HEK293 (cell line): Measurements from ENCODE around the gene ARSB.

Source experiments
- BCL11A ChIP-seq: fragments of 450-650 bp; formaldehyde crosslinking; IDR thresholded peaks from 2 replicates; pipeline ENCODE4 v1.5.1; 2016; ENCODE audit warnings: low read depth, missing biosample characterization, missing genetic modification characterization
- BCL6B ChIP-seq: fragments of 450-650 bp; formaldehyde crosslinking; IDR thresholded peaks from 2 replicates; pipeline ENCODE4 v1.5.1; 2017; ENCODE audit warnings: missing biosample characterization, missing genetic modification characterization
- ELK4 ChIP-seq: IDR thresholded peaks from 2 replicates; pipeline ENCODE4 v1.6.1; 2011; ENCODE audit warnings: mild to moderate bottlenecking, low read depth, low read length, borderline replicate concordance
- GLI4 ChIP-seq: fragments of 450-650 bp; formaldehyde crosslinking; IDR thresholded peaks from 2 replicates; pipeline ENCODE4 v1.5.1; 2016; ENCODE audit warnings: missing biosample characterization, missing genetic modification characterization
- GLIS1 ChIP-seq: fragments of 450-650 bp; formaldehyde crosslinking; IDR thresholded peaks from 2 replicates; pipeline ENCODE4 v1.5.1; 2016; ENCODE audit warnings: missing biosample characterization, missing genetic modification characterization
- HOXA7 ChIP-seq: sonication (generic); formaldehyde crosslinking; IDR thresholded peaks from 2 replicates; pipeline ENCODE4 v1.8.1; 2022; ENCODE audit warnings: missing genetic modification reagents, borderline replicate concordance
- IKZF3 ChIP-seq: fragments of 450-650 bp; IDR thresholded peaks from 2 replicates; pipeline ENCODE4 v1.5.0; 2018; ENCODE audit warnings: missing biosample characterization, mild to moderate bottlenecking, missing genetic modification characterization, moderate library complexity
- KLF7 ChIP-seq: fragments of 450-650 bp; formaldehyde crosslinking; IDR thresholded peaks from 2 replicates; pipeline ENCODE4 v1.5.1; 2016; ENCODE audit warnings: missing biosample characterization, missing genetic modification characterization, borderline replicate concordance
- SALL2 ChIP-seq: fragments of 450-650 bp; formaldehyde crosslinking; IDR thresholded peaks from 2 replicates; pipeline ENCODE4 v1.5.0; 2017; ENCODE audit warnings: missing biosample characterization, mild to moderate bottlenecking, missing genetic modification characterization, borderline replicate concordance
- WT1 ChIP-seq: fragments of 450-650 bp; formaldehyde crosslinking; IDR thresholded peaks from 2 replicates; pipeline ENCODE4 v1.5.1; 2016; ENCODE audit warnings: missing biosample characterization, missing genetic modification characterization
- ZFP41 ChIP-seq: fragments of 450-650 bp; formaldehyde crosslinking; IDR thresholded peaks from 2 replicates; pipeline ENCODE4 v1.5.1; 2016; ENCODE audit warnings: missing biosample characterization, missing genetic modification characterization, borderline replicate concordance
- ZFP69B ChIP-seq: fragments of 450-650 bp; formaldehyde crosslinking; IDR thresholded peaks from 2 replicates; pipeline ENCODE4 v1.5.1; 2016; ENCODE audit warnings: missing biosample characterization, missing genetic modification characterization
- ZNF114 ChIP-seq: fragments of 450-650 bp; formaldehyde crosslinking; IDR thresholded peaks from 2 replicates; pipeline ENCODE4 v1.5.0; 2017; ENCODE audit warnings: missing biosample characterization, missing genetic modification characterization
- ZNF121 ChIP-seq: fragments of 450-650 bp; formaldehyde crosslinking; IDR thresholded peaks from 2 replicates; pipeline ENCODE4 v1.5.1; 2016; ENCODE audit warnings: missing biosample characterization, missing genetic modification characterization
- ZNF211 ChIP-seq: fragments of 450-650 bp; formaldehyde crosslinking; IDR thresholded peaks from 2 replicates; pipeline ENCODE4 v1.5.1; 2016; ENCODE audit warnings: low read depth, missing biosample characterization, missing genetic modification characterization
- ZNF266 ChIP-seq: fragments of 450-650 bp; formaldehyde crosslinking; IDR thresholded peaks from 2 replicates; pipeline ENCODE4 v1.5.1; 2016; ENCODE audit warnings: missing biosample characterization, missing genetic modification characterization, low read depth
- ZNF335 ChIP-seq: fragments of 450-650 bp; formaldehyde crosslinking; conservative IDR thresholded peaks from 2 replicates; pipeline ENCODE4 v1.5.1; 2016; ENCODE audit warnings: missing biosample characterization, missing genetic modification characterization
- ZNF350 ChIP-seq: fragments of 450-650 bp; formaldehyde crosslinking; IDR thresholded peaks from 2 replicates; pipeline ENCODE4 v1.5.0; 2017; ENCODE audit warnings: missing biosample characterization, mild to moderate bottlenecking, missing genetic modification characterization
- ZNF791 ChIP-seq: fragments of 450-650 bp; formaldehyde crosslinking; IDR thresholded peaks from 2 replicates; pipeline ENCODE4 v1.5.1; 2016; ENCODE audit warnings: missing biosample characterization, missing genetic modification characterization
- ZSCAN23 ChIP-seq: fragments of 450-650 bp; formaldehyde crosslinking; IDR thresholded peaks from 2 replicates; pipeline ENCODE4 v1.5.1; 2016; ENCODE audit warnings: missing biosample characterization, missing genetic modification characterization
- ZXDB ChIP-seq: fragments of 450-650 bp; formaldehyde crosslinking; IDR thresholded peaks from 2 replicates; pipeline ENCODE4 v1.5.1; 2016; ENCODE audit warnings: missing biosample characterization, missing genetic modification characterization
- TF ChIP-seq, protein P1 (sequence below): fragments of 450-650 bp; formaldehyde crosslinking; IDR thresholded peaks from 2 replicates; pipeline ENCODE4 v1.5.1; 2016; ENCODE audit warnings: missing biosample characterization, missing genetic modification characterization
- TF ChIP-seq, protein P2 (sequence below): fragments of 450-650 bp; IDR thresholded peaks from 2 replicates; pipeline ENCODE4 v1.5.1; 2018; ENCODE audit warnings: missing biosample characterization, missing genetic modification characterization
- TF ChIP-seq, protein P3 (sequence below): fragments of 450-650 bp; IDR thresholded peaks from 2 replicates; pipeline ENCODE4 v1.5.1; 2018; ENCODE audit warnings: missing biosample characterization, mild to moderate bottlenecking, missing genetic modification characterization

ARSB gene

GRCh38 chr5:78738104-78738503 lies 247.0 kb downstream of the ARSB start (continued):
- TF ChIP-seq ELK4 (no peak), ZXDB (tag by site-specific recombination) (peak; percentile 78), BCL6B (tag by site-specific recombination) (no peak), ZNF121 (tag by site-specific recombination) (peak; percentile 33; the same call in 1 of the 2 replicates), ZFP41 (tag by site-specific recombination) (no peak), HOXA7 (CRISPR knock-in tag) (no peak), ZNF335 (no peak), KLF7 (tag by site-specific recombination) (0 out of 2 replicates have a peak, but pooled peaks have one; percentile 21), IKZF3 (no peak), ZNF350 (no peak), ZSCAN23 (no peak), ZNF266 (tag by site-specific recombination) (peak; percentile 95), WT1 (tag by site-specific recombination) (no peak), ZNF791 (tag by site-specific recombination) (peak; percentile 66; the same call in 1 of the 2 replicates), BCL11A (tag by site-specific recombination) (no peak), ZNF114 (tag by site-specific recombination) (no peak), ZFP69B (no peak), SALL2 (tag by site-specific recombination) (no peak), GLI4 (tag by site-specific recombination) (no peak), GLIS1 (tag by site-specific recombination) (no peak), ZNF211 (no peak)
- TF ChIP-seq, protein P1, sequence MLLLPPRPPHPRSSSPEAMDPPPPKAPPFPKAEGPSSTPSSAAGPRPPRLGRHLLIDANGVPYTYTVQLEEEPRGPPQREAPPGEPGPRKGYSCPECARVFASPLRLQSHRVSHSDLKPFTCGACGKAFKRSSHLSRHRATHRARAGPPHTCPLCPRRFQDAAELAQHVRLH (tag by site-specific recombination): peak; percentile 77; the same call in 1 of the 2 replicates
- TF ChIP-seq, protein P2, sequence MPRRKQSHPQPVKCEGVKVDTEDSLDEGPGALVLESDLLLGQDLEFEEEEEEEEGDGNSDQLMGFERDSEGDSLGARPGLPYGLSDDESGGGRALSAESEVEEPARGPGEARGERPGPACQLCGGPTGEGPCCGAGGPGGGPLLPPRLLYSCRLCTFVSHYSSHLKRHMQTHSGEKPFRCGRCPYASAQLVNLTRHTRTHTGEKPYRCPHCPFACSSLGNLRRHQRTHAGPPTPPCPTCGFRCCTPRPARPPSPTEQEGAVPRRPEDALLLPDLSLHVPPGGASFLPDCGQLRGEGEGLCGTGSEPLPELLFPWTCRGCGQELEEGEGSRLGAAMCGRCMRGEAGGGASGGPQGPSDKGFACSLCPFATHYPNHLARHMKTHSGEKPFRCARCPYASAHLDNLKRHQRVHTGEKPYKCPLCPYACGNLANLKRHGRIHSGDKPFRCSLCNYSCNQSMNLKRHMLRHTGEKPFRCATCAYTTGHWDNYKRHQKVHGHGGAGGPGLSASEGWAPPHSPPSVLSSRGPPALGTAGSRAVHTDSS (tag by site-specific recombination): no peak
- TF ChIP-seq, protein P3, sequence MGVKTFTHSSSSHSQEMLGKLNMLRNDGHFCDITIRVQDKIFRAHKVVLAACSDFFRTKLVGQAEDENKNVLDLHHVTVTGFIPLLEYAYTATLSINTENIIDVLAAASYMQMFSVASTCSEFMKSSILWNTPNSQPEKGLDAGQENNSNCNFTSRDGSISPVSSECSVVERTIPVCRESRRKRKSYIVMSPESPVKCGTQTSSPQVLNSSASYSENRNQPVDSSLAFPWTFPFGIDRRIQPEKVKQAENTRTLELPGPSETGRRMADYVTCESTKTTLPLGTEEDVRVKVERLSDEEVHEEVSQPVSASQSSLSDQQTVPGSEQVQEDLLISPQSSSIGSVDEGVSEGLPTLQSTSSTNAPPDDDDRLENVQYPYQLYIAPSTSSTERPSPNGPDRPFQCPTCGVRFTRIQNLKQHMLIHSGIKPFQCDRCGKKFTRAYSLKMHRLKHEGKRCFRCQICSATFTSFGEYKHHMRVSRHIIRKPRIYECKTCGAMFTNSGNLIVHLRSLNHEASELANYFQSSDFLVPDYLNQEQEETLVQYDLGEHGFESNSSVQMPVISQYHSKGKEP: no peak
